ENCODE data around the gene GLRX3.

GRCh38 chr10:130202984-130203621 is 66.9 kb downstream of the GLRX3 start:
- TF ChIP-seq CTCF (IDR thresholded peaks at IDR 0.05): no peak
- TF ChIP-seq POLR2A (IDR thresholded peaks at IDR 0.05): no peak

Data from sigmoid colon (tissue), 3 donors.